Liver (tissue), 2 donors: ENCODE results near the gene SIRT2.

Experiments
- CTCF ChIP-seq: fragments of 150-350 bp; IDR thresholded peaks from 2 replicates; pipeline ENCODE4 v1.5.1; 2017; ENCODE audit warnings: improper control_type of control experiment, low read depth, low read length; ENCODE audit not compliant: missing input control
- YY1 ChIP-seq: IDR thresholded peaks from 2 replicates; pipeline ENCODE4 v1.6.1; 2016; ENCODE audit warnings: antibody characterized with exemption, mild to moderate bottlenecking
- donor health status: healthy.

DNA sequence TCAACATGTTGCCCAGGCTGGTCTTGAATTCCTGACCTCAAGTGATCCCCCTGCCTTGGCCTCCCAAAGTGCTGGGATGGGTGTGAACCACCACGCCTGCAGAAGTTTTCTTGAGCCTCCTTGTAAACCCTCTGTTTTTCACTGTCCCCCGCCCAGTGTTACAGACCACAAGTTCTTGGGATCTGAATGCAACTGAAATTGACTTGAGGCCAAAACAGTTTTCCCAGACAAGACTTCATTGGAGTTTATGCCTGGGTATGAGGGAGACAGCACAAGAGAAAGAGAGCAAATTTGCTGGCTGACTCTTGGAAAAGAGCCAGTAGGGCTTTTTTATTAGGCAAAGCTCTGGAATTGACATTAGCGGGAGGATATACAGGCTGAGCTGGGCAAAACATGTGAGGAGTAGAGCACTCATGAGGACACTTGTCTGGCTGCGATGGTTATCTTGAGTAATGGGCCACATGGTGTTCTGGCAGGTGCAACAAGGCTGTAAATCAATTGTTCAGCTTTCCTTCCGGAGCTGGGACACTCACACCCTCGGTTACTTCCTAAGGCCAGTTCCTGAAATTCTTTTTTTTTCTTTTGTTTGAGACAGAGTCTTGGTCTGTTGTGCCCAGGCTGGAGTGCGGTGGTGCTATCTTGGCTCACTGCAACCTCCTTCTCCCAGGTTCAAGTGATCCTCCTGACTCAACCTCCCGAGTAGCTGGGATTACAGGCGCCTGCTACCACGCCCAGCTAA is 36.9 kb downstream of the SIRT2 start:
- TF ChIP-seq CTCF (no peak), YY1 (no peak)
